ENCODE data around the gene AGXT. TPM values are rescaled to one million over a fixed set of nuclear protein-coding genes. Genes with fewer than 3 reads are reported as not detected.

AGXT gene
- polyA plus RNA-seq, 4 donors, result 0.10 to 0.21 (median 0.16) TPM; not detected in 1

DNA sequence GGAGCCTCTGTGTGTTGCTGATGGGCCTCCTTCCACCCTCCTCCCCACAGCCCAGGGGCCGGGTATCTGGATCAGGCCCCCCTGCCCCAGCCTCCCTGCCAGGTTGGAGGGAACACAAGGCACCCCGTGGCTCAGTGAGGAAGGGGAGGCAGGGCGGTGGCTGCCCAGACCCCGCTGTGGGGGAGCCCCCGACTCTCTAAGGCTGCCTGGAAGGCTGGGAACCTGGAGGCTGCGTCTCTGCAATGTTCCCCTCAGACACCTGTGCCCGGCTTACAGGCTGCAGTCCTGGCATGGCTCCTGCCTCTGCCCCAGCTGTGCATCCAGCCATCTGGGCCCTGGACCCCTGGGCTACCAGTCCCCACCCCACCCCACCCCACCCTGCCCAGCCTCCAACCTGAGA is 27.8 kb downstream of the AGXT start:
- DNase-seq (ENCODE audit: low read depth in 4 of 4, low spot score in 3 of 4), result no peak

DNA sequence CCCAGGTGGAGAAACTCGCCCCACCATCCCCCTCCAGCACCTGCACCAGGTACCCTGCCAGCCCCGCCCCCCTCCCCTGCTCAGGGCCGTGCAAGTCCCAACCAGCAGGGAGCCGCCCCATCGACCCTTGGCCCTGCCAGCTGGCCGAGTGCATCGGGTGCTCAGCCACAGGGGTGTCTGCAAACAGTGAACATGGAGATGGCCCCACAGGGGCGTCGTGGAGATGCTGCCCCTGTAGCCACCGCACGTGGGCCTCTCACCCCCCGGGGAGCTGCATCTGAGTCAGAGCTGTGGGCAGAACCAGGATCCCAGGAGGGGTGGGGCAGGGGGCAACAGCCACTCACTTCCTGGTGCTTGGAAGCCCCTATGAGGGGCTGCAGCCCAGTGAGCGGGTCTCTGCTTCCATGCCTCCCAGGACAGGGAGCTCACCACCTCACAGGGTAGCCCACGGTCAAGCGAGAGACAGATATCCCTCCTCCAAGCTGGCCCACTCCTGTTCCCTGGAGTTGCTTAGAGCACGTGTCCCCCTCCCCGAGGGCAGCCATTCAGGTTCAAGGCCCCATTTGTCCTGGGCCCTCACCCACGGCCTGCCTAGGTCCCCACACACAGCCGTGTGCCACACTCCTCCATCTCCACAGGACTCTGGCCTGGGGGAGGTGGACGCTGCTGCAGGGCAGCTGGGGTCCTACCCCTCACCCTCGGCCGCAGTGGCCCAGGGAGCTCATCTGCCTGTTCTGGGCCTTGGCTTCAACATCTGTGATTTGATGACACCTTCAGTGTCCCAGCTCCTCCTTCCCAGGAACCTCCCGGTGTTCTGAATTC is 28.5 kb downstream of the AGXT start:
- DNase-seq (ENCODE audit: low read depth in 4 of 4, low spot score in 3 of 4), result no peak

DNA sequence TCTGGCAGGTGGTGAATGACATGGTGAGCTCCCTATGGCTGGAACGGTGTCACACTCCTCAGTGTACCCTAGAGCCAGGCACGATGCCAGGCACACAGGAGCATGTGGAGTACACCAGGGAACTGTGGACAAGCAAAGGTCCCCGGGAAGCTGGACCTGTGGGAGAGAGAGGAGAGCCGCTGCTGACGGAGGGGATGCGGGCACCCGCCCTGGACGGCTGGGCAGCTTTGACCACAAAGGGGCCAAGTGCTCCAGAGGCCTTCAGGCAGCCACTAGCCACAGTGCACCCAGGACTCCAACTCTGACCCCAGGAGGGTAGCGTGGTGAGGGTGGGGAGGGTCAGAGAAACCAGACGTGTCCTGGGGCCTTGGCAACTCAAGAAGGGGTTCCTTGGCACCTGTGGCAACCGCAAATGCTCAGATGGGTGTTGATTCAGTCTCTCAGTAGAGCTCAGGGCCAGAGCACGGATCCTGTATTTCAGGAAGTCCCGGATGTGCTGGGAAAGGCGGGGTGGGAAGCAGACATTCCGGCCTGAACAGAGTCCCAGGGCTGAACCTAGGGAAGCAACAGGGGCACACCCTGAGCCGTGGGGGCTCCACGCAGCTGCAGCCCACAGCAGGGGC is 29.6 kb downstream of the AGXT start:
- DNase-seq (ENCODE audit: low read depth in 4 of 4, low spot score in 3 of 4), result no peak

DNA sequence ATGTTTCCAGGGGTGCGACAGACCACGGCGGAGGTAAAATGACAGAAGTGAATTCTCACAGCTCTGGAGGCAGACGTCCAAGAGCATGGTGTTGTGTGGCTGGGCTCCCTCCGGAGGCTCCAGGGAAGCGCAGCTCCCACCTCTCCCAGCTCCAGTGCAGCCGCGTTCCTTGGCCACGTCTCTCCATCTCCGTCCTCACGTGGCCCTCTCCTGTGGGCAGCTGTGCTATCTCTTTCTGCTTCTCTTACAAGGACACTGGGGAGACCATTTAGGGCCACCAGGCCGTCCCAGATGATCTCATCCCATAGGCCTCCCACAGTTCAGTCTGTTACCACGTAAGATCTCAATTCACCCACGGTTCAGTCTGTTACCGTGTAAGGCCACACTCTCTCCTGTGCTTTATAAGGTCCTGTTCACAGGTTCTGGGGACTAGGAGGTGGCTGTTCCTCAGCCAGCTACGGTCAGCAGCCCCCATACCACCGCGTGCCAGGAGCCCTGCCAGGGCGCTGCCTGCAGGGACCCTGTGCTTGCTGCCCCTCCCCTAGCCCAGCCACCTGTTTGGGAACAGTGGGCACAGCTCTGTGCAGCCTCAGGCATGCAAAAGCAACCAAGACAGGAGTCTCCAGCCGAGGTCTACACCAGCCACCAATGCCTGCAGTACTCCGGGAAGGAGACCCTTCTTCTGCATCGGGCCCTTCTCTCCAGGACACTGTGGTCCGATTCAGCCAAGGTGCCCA is 30.3 kb downstream of the AGXT start:
- DNase-seq (ENCODE audit: low read depth in 4 of 4, low spot score in 3 of 4), result no peak

DNA sequence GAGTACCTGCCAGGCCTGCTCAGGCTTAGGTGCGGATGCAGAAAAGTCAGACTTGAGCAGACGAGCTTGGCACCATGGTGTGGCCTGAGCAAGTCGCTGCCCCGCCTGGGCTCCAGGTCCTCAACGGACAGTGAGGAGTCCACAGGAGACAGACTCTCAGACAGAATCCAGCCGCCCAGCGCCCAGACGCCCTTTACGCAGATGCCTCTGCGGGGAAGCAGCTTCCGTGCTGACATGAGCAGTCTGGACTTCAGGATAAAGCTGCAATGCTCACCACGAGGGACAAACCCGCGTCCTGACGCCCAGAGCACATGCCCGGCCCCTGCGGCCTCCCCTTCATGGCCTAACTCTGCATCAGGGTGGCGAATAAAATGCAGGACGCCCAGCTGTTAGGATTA is 30.8 kb downstream of the AGXT start:
- no peak for DNase-seq (ENCODE audit: low read depth in 4 of 4, low spot score in 3 of 4)

DNA sequence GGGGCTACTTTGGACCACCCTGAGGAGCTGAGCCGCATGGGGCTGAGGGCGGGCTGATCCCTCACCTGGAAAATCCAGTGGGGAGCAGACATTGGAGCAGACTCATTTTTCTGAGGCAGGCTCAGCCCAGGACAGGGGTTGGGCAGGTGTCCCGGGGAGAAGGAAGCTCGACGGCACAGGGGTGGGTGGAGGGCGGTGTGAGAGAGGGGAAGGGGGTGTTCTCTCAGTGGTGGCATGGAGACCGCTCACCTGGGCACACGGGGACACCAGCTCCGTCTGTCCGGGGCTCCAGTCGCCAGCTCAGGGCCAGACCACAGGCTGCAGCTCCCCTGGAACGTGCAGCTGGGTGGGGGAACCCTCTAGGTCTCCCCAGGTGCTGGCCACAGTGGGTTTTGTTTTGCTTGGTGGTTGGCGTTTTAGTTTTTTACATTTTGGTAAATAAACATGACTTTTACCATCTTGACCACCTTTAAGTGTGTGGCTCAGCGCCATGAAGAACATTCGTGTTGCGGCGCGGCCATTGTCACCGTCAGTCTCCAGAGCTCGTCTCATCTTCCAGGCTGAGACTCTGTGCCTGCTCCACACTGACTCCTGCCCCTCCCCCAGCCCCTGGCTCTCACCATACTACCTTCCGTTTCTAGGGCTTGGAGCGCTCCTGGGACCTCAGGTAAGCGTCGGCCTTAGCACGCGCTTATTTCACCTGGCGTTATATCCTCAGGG is 31.7 kb downstream of the AGXT start:
- DNase-seq (ENCODE audit: low read depth in 4 of 4, low spot score in 3 of 4), result no peak

DNA sequence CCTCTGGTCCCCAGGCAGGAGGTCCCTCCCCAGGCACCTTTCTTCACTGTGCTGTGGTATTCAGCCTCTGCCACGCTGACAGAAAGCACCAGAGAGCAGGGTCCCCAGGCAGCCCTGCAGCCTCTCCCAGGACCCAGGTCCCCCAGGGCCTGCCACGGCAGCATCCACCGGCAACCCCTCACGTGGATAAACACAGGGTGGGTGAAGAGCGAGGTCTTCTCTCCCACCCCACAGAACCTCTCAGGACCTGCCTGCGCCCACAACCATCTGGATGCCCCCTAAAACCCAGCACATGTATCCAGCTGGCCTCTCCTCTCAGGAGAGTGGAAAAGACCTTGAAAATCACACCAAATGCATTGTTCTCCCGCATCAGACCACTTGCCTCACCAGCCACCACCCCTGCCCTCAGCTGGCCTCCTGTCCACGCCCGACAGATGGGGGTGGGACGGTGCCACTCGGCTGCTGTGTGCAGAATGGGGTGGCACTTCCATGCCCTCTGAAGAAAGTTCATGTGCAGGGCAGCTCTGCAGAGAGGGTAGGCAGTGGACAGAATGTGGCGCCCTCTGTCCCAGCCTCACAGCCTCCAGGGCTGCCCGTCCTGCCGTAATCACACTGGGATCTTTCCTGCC is 33.5 kb downstream of the AGXT start:
- no peak for DNase-seq (ENCODE audit: low read depth in 4 of 4, low spot score in 3 of 4)

DNA sequence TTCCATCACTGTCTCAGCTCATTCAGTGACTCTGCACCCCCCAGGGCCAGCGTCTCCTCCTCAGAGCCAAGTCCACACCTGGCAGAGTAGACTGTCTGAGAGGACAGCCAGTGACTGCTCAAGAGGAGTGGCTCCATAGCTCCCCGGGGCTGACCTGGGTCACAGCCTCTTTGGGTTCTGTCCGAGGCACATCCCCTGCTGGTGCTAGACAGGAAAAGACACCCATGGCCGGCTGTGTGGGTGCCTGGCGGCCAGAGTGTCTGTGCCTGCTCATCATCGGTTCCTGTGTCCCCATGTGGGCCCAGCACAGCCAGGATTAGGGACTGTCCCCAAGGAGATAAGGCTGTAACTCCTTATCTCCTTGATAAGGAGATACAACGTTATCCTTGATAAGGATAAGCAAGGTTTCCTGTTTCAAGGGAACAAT is 34.0 kb downstream of the AGXT start:
- DNase-seq (ENCODE audit: low read depth in 4 of 4, low spot score in 3 of 4), result no peak

DNA sequence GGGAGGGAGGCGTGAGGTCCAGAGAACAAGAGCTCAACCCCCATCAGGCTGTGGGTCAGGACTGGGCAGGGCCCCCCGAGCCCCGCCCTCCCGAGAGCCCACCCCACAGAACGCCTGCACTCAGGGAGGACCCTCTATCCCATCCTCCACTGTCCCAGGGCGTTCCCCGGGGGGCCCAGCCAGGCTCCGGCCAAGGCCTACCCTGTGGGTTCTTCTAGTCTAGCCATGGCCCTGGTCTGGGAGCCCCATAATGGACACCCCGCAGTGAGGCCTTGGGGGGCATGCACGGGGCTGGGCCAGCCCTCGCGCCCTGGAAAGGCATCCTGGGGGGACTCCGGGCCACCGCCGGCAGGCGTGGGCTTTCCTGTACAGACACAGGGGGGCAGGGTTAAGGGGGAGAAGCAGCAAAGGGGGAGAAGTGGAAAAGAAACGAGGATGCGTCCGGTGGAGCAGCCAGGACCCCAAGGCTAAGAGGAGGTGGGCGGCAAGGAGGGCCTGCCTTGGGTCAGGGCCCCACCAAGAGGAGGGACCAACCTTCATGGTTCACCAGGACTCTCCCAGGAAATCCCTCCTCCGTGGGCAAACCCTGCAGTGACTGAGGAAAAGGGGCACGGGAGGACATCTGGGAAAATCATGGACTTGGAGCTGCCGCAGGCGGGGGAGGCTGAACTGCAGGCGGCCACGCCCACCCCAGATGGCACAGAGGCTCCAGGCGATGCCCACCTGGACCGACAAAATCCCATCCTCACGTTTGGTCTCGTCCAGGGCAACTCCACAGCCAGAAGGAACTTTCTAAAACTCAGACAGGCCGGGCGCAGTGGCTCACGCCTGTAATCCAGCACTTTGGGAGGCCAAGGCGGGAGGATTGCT is 34.8 kb downstream of the AGXT start:
- no peak for DNase-seq (ENCODE audit: low read depth in 4 of 4, low spot score in 3 of 4)

DNA sequence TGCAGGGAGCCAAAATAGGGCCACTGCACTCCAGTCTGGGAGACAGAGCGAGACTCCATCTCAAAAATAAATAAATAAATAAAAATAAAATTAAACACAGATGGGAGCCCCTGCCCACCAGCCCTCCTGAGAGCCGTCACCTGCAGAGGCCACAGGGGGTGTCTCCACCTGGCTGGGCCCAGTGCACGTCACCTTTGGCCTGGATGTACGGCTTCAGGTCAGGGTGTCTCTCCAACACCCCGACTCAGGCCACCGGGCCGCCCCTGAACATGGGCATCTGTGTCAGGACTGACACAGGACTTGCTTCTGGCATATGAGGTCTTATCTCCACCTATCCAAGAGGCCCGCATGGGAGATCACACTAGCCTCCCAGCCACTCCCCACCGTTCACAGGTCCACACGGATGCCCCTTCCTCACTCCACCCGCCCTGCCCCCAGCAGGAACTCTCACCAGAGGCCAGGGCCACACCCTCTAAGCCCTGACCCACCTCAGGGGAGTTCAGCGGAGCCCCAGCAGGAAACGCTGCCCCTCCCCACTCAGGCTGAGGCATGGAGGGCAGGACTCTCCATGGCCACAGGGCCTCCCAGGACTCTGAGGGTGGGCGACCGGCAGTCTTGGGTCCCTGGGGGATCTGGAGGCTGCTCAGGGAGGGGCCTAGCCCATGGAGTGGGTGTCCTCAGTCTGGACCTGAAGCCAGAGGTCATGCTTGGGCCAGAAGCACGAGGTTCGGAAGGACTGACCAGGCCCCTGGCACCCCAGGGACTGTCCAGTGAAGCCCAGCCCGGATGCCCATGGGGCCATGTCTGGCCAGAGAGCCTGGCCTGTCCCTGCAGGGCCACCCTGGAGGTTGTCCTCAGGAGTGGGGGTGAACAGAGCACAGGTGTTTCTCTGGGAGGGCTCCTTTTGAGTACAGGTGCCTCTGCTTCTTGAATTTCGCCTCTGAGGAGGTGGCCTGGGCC is 35.9 kb downstream of the AGXT start:
- no peak for DNase-seq (ENCODE audit: low read depth in 4 of 4, low spot score in 3 of 4)

DNA sequence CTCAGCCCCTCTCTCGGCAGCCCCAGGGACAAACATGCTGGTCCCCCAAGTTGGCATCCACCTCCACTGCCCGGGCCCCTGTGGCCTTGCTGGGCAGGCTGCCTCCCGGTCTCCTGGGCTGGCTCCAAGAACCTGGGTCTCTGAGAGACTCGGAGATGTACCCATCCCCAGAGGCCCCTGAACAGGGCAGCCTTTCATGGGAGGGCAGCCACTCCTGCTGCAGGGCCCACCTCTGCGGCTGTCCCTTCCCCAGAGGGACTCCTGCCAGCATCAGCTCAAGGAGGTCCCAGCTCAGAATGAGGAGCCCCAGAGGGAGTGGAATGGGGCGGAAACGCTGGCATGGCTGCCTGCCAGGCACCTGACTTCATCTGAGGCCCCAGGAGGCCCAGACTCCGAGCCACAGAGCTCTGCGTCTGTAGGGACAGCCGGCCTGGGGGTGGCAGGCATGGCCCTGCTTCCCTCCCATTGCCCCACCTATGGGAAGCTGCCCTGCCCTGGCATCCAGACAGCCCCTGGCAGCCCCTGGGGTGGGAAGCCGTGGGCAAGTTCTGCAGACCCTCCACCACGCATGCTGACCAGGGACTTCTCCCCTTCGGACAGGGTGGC is 36.7 kb downstream of the AGXT start:
- no peak for DNase-seq (ENCODE audit: low read depth in 4 of 4, low spot score in 3 of 4)

DNA sequence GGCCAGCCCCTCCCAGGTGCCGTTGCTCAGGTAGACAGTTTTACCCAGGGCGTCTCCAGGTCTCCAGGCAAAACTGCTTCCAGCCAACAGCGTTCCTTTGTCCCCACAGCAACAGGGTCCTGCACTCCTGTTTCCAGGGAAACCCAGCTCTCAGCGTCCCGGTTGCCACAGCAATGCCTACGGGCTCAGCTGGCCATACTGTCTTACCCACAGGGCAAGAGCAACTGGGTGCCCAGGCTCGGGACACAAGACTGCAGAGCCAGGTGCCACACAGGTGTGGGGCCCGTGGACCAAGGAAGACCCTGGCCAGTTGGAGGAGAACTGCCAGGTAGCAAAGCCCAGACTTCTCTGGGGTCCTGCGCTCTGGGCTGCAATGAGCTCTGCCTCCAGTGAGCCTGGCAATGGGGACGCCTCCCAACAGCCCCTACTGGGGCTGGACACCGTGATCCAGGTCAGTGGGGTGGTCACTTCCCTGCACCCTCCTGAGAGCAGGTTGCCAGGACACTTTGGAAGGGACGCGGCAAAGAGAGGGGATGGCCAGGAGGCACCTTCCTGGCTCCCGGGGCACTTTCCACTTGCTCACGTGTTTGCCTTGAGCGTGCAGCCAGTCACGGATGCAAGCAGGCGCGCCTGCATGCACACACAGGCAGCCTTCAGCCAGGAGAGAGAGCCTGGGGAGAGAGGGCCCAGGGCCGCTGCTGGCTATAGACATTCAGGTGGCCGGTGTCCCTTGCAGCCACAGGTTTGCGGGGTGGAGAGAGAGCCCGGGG is 37.7 kb downstream of the AGXT start, which contains the start of gene CROCC2:
Gene CROCC2 (plus strand): TSS at position 196 of the 770 bp plus-strand sequence. CDS start 178 bp downstream, at position 374.
- no peak for DNase-seq (ENCODE audit: low read depth in 4 of 4, low spot score in 3 of 4)

DNA sequence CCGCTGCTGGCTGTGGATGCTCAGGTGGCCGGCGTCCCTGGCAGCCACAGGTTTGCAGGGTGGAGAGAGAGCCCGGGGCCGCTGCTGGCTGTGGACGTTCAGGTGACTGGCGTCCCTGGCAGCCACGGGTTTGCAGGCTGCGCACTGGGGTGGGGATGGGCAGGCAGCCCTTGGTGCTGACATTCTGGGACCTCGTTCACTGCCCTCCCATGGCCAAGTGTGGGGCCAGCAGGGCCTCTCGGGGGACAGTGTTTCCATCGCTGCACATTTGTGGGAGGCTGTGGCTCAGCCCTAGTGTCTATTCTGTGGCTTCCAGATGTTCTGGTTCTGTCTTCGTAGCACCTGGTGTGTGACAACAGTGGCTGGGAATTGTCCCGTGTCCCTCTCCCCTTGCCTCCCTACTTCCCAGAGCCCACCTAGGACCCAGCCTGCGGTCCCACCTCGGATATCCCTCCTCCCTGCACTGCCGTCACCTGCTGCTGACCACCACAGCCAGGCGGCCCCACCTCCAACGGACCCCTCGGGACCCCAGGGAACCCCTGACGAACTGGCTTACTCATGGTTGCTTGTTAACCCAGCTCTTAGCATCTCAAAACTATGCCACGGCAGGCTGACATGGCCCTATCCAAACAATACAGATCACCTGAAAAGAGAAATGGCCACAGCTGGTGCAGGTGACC is 38.4 kb downstream of the AGXT start:
- no peak for DNase-seq (ENCODE audit: low read depth in 4 of 4, low spot score in 3 of 4)

DNA sequence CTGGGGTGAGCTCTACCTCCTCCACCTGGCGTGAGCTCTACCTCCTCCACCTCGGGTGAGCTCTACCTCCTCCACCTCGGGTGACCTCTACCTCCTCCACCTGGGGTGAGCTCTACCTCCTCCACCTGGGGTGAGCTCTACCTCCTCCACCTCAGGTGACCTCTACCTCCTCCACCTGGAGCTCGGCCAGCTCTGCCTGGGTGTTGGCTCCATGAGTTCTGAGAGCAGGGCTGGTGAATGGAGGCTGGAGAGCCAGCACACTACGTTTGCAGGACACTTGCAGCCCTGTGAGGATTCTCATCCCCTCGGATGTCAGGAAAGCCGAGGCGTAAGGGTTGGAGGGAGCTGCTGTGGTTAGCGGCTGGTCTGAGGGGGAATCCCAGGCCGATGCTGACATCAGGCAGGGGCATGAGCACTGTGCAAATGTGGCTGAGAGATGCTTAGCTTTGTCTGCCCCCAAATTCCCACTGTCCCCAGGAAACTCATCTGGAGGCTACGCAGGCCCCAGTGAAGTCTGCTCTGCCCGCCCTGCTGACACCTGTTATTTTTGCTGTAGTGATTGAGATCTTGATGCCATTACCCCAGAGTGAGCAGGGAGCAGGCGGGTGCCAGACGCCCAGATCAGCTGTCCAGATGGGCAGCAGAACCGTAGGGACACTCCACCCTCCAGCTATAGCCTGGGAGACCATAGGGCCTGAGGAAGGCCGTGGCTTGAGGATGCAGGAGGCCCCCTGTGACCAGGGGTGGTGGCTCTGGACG is 40.8 kb downstream of the AGXT start:
- DNase-seq (ENCODE audit: low read depth in 4 of 4, low spot score in 3 of 4), result no peak

DNA sequence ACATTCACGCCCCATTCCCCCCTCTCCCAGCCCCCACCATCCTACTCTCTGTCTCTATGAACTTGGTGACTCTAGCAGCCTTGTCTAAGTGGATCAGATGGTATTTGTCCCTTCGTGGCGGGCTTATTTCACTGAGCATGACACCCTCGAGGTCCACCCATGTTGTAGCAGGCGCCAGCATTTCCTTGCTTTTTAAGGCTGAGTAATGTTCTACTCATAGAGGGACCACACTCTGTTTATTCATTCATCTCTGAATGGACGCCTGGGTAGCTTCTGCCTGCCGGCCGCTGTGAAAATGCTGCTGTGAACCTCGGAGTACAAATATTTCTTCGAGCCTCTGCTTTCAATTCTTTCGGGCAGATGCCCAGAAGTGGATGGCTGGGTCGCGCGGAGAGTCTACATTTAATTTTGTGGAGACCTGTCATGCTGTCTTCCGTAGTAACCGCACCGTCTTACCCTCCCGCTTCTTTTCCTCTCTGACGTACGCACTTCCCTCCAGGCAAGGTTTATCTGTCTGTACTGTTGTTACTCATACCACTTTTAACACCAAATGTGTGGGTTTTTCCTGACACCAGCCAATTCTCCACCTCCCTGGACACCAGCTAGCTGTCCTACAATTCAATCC is 43.1 kb downstream of the AGXT start:
- no peak for DNase-seq (ENCODE audit: low read depth in 4 of 4, low spot score in 3 of 4)

All from right renal pelvis (tissue), 4 donors.